Cardiac muscle cell (in vitro differentiated cells and primary cell): ENCODE measurements around the gene KLHL28. TPM values are rescaled to one million over a fixed set of nuclear protein-coding genes. Genes with fewer than 3 reads are reported as not detected.

Source experiments
- DNase-seq, 2 donors: peaks; one replicate each; pipeline versions ENCODE4 v3.0.0 to v3.0.0-alpha.2; 2010 to 2017; ENCODE audit warnings: low read depth in 1 of 2, low spot score in 1 of 2
- H3K27ac ChIP-seq: fragments of 200-600 bp; sonication (generic); 2 replicates; pipeline ENCODE4 v1.5.1; 2016
- H3K27me3 ChIP-seq: fragments of 200-600 bp; sonication (generic); 2 replicates; pipeline ENCODE4 v1.6.0; 2016; ENCODE audit warnings: control low read depth
- H3K36me3 ChIP-seq: fragments of 200-600 bp; sonication (generic); 2 replicates; pipeline ENCODE4 v1.5.1; 2016; ENCODE audit warnings: control low read depth
- H3K4me1 ChIP-seq: fragments of 200-600 bp; sonication (generic); 2 replicates; pipeline ENCODE4 v1.8.1; 2017; ENCODE audit warnings: low read depth, mild to moderate bottlenecking, mixed run types
- H3K4me3 ChIP-seq: fragments of 200-600 bp; sonication (generic); 2 replicates; pipeline ENCODE4 v1.5.1; 2016; ENCODE audit warnings: mild to moderate bottlenecking
- H3K9me3 ChIP-seq: fragments of 200-600 bp; sonication (generic); 2 replicates; pipeline ENCODE4 v1.5.1; 2017; ENCODE audit warnings: low read depth, mild to moderate bottlenecking, control low read depth
- CTCF ChIP-seq: IDR thresholded peaks from 2 replicates; pipeline ENCODE4 v1.5.1; 2012; ENCODE audit warnings: low read depth, mild to moderate bottlenecking, low read length
- polyA plus RNA-seq: library from polyadenylated mRNA; unstranded; fragments of >200 nt; fragmentation: Nextera tagmentation; extraction: Ambion mirVana; gene quantifications from 2 replicates; pipeline ENCODE4 v1.2.1, GENCODE V29; 2016
- total RNA-seq: library from RNA; depleted of rRNA; stranded (reverse); fragments of >200 nt; gene quantifications from 2 replicates; pipeline ENCODE4 v1.2.3, GENCODE V29; 2016

Gene KLHL28
- total and polyA plus RNA-seq, 2 experiments from 2014 or later, result 8.8 to 12.9 TPM

GRCh38 chr14:44889595-44890471 is 71.9 kb downstream of the KLHL28 start:
- peak overlapping the region; percentile 86 for H3K27ac ChIP-seq
- H3K36me3 ChIP-seq, result no peaks in the 10 kb centered on the region
- no peaks in the 10 kb centered on the region for H3K27me3 ChIP-seq
- peaks cover 22% of the 10 kb centered on the region for H3K4me1 ChIP-seq
- H3K4me3 ChIP-seq, result no peak overlapping the region
- no peak for TF ChIP-seq CTCF
- no peaks in the 10 kb centered on the region for H3K9me3 ChIP-seq
- peak; percentile 16 to 44 for DNase-seq

GRCh38 chr14:44887596-44887955 is 74.2 kb downstream of the KLHL28 start:
- Histone ChIP-seq H3K27ac (no peak overlapping the region), H3K27me3 (no peaks in the 10 kb centered on the region), H3K9me3 (no peaks in the 10 kb centered on the region), H3K4me1 (peaks cover 22% of the 10 kb centered on the region), H3K36me3 (no peaks in the 10 kb centered on the region), H3K4me3 (no peak overlapping the region)
- TF ChIP-seq CTCF, result no peak
- DNase-seq, result no peak

GRCh38 chr14:44886860-44887595 is 74.7 kb downstream of the KLHL28 start:
- Histone ChIP-seq H3K27me3 (no peaks in the 10 kb centered on the region), H3K27ac (no peak overlapping the region), H3K4me3 (no peak overlapping the region), H3K9me3 (no peaks in the 10 kb centered on the region), H3K36me3 (no peaks in the 10 kb centered on the region), H3K4me1 (peaks cover 22% of the 10 kb centered on the region)
- no peak for DNase-seq
- TF ChIP-seq CTCF, result no peak

GRCh38 chr14:44880791-44881190 is 81.0 kb downstream of the KLHL28 start:
- Histone ChIP-seq H3K27ac (no peak overlapping the region), H3K9me3 (no peaks in the 10 kb centered on the region), H3K4me3 (no peak overlapping the region), H3K4me1 (no peaks in the 10 kb centered on the region), H3K36me3 (no peaks in the 10 kb centered on the region), H3K27me3 (no peaks in the 10 kb centered on the region)
- no peak for TF ChIP-seq CTCF
- DNase-seq, result no peak

Other genes starting within 250 kb of the KLHL28 start
- 13.8 and 20.7 TPM in 2 replicates for gene TOGARAM1, start 243 bp upstream of the KLHL28 start, total RNA-seq
- gene TOGARAM1, start 243 bp upstream of the KLHL28 start, polyA plus RNA-seq, result 18.2 and 18.4 TPM in 2 replicates
- gene PRPF39, start 122.2 kb upstream of the KLHL28 start, total RNA-seq, result 30.0 and 40.7 TPM in 2 replicates
- 30.4 and 34.9 TPM in 2 replicates for gene PRPF39, start 122.2 kb upstream of the KLHL28 start, polyA plus RNA-seq
- 54.0 and 69.6 TPM in 2 replicates for gene FKBP3, start 172.5 kb upstream of the KLHL28 start, total RNA-seq
- gene FKBP3, start 172.5 kb upstream of the KLHL28 start, polyA plus RNA-seq, result 225 and 298 TPM in 2 replicates
- gene FANCM, start 174.0 kb upstream of the KLHL28 start, total RNA-seq, result 5.6 and 12.4 TPM in 2 replicates
- gene FANCM, start 174.0 kb upstream of the KLHL28 start, polyA plus RNA-seq, result 5.6 and 9.6 TPM in 2 replicates